Measurements from ENCODE around the gene DNLZ. TPM values are rescaled to one million over a fixed set of nuclear protein-coding genes. Genes with fewer than 3 reads are reported as not detected.

Gene DNLZ
- total RNA-seq, 1 donor from 2014 or later, result 0.72 TPM

DNA sequence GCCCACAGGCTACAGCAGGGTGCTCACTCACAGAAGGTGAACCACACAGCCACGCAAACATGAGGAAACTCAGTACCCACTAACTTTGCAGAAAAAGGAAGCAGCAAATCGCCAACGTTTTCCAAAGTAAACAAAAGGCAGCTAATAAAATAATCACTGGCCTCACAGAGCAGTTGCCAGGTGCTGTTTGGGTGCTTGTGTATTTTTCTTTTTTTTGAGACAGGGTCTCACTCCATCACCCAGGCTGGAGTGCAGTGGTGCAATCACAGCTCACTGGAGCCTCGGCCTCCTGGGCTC, 32.6 kb upstream of the DNLZ start:
- DNase-seq (ENCODE audit: low spot score), result no peak

- no peak for DNase-seq (ENCODE audit: low spot score)
Measured at GRCh38 chr9:136395345-136396218, 32.0 kb upstream of the DNLZ start.

DNA sequence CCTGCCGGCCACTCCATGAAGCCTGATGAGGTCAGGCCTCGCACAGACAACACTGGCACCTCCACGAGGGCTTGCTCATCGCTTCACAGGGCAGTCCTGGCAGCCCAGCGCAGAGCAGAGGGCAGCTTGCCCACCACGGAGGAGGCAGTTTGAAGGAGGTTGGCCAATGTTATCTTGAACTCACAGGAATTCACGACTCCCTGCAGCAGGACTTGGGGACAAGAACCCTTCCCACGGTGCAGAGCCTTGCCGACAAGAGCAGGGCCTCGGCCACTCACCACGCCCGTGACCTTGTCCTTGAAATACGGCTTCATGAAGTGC, 31.4 kb upstream of the DNLZ start:
- DNase-seq (ENCODE audit: low spot score), result no peak

GRCh38 chr9:136394312-136395019, 30.9 kb upstream of the DNLZ start:
- DNase-seq (ENCODE audit: low spot score), result peak; percentile 47

- DNase-seq (ENCODE audit: low spot score), result no peak
Measured at GRCh38 chr9:136393531-136393930, 30.0 kb upstream of the DNLZ start.

GRCh38 chr9:136392538-136393449, 29.2 kb upstream of the DNLZ start:
- DNase-seq (ENCODE audit: low spot score), result peak; percentile 58

DNA sequence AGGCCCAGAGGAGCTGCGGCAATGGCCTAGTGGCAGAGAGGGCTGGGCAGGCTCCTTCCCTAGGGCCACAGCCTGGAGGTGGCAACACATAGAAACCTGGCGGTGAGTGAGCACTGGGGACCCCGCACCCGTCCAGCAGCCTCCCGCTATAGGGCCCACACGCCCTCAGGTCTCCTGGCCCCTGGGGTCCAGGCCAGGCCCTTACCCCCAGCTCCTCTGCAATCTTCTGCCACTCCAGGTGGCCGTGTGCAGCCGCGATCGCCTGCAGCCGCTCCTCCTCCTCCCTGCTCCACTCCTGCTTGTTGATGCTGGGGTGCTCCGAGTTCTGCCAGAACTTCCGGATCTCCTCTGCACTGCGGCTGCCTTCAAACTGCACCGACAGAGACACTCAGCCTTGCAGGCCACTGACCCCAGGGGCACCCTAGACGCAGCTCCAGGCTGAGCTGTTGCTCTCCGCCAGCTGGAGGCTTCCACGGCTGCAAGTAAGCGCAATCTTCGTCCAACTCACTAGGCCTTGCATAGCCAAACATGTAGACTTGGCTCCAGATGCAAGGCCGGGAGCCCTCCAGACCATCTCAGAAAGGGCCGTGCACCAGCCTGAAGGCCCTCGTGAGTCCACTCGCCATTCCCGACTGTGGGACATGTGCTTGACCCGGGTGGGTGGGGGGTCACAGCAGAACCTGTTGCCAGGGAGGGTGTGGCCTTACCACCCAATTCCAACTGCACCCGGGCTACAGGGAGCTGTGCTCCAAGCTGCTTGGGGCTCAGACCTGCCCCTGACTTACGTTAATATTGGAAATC, 28.4 kb upstream of the DNLZ start:
- no peak for DNase-seq (ENCODE audit: low spot score)

GRCh38 chr9:136389396-136389795, 25.9 kb upstream of the DNLZ start:
- DNase-seq (ENCODE audit: low spot score), result no peak

DNA sequence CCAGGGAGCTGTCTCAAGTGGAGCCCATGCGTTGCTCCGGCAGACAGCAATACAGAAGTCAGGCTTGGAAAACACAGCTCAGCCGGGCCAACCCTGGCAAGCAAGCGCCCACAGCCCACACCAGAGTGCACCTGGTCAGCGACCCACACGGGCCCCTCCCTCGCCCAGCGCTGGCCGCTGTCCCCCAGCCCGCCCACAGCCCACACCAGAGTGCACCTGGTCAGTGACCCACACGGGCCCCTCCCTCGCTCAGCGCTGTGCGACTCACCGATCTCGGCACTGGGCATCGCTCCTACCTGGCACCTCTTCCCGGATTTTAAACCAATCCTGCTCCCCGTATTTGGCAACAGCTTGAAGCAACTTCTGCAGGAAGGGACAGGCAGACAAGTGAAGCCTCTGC, 23.7 kb upstream of the DNLZ start:
- no peak for DNase-seq (ENCODE audit: low spot score)

GRCh38 chr9:136386018-136386417, 22.5 kb upstream of the DNLZ start:
- no peak for DNase-seq (ENCODE audit: low spot score)

DNA sequence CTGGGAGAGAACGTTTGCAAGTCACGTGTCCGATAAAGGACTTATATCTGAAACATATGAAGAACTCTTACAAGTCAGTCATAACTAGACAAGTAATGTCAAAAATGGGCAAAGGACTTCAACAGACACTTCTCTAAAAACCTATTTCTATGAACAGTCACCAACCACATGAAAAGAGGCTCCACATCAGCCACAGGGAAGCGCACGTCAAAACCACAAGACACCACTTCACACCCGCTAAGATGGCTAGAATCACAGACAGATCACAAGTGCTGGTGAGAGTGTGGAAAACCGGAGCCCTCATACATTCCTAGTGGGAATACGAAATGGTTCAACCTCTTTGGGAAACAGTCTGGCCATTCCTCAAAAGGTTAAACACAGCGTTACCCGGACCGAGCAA, 21.5 kb upstream of the DNLZ start:
- DNase-seq (ENCODE audit: low spot score), result no peak

- no peak for DNase-seq (ENCODE audit: low spot score)
Measured at GRCh38 chr9:136383436-136383835, 19.9 kb upstream of the DNLZ start.

GRCh38 chr9:136381966-136382513, 18.5 kb upstream of the DNLZ start:
- no peak for DNase-seq (ENCODE audit: low spot score)

DNA sequence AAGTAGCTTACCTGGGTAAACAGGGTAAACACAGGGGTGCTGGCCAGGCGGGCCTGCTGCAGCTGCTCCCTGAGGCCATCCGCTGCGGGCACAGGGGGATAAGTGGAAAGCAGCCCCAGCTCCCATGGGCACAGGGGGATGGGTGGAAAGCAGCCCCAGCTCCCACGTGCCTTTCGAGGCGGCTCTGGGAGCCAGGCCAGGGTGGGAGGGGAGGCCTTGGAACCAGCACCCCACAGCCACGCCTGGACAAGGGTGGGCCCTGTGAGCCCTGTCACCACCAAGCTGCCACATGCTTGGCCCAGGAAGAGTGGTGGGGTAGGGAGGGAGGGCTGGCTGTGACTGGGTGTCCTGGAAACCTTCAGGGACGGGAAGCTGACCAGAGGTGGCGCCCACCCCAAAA, 17.8 kb upstream of the DNLZ start:
- DNase-seq (ENCODE audit: low spot score), result no peak

DNA sequence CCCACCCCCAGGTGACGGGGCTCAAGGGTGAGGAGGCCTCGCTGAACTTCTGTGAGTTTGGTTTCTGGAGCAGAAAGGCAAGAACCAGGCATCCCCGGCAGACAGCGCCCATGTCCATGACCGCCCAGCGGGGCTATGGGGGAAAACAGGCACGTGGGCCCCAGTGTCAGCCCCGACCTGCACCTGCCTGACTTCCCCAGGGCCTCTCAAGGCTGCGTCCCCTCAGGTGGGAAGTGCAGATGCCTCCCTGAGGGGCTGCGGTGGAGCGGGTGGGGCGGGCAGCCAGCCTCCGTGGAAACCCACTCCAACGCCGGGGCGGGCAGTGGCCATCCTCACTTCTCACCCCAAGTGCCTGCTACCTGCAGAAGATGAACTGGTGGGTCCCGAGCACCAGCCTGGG, 16.8 kb upstream of the DNLZ start:
- DNase-seq (ENCODE audit: low spot score), result no peak

DNA sequence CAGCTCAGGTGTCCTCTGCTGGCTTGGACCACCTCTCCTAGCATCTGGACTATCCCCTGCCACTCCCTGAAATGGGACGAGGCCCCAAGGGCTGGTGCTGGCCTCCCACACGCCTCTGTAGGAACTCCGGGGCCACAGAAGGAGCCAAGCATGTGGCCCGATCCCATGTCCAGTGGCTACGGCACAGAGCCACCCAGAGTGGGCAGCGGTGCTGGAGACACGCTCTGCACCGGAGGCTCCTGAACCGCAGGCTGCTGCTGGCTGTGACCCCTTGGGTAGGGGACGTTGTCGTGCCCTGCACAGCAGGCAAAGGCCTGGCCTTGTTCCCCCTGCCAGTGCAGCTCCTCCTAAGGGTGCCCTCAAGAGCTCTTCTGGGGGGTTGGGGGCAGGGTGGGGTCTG, 16.3 kb upstream of the DNLZ start:
- DNase-seq (ENCODE audit: low spot score), result no peak

- DNase-seq (ENCODE audit: low spot score), result no peak
Measured at GRCh38 chr9:136379401-136379800, 15.9 kb upstream of the DNLZ start.

GRCh38 chr9:136379003-136379287, 15.4 kb upstream of the DNLZ start:
- no peak for DNase-seq (ENCODE audit: low spot score)

- no peak for DNase-seq (ENCODE audit: low spot score)
Measured at GRCh38 chr9:136378170-136379002, 14.8 kb upstream of the DNLZ start.

- DNase-seq (ENCODE audit: low spot score), result no peak
Measured at GRCh38 chr9:136377341-136378169, 14.0 kb upstream of the DNLZ start.

All from umbilical cord (tissue), 2 donors.